Tibial nerve (tissue), 4 donors: ENCODE data around the gene MCEMP1. TPM values are rescaled to one million over a fixed set of nuclear protein-coding genes. Genes with fewer than 3 reads are reported as not detected.

Experiments used
- DNase-seq, 2 donors: peaks; one replicate each; pipeline ENCODE4 v3.0.0-alpha.2; 2019; ENCODE audit warnings: low spot score in 2 of 2
- H3K27ac ChIP-seq, 4 donors: fragments of 200-600 bp; sonication (generic) in 3 of 4; one replicate each; pipeline ENCODE4 v1.5.1; 2017 to 2019; ENCODE audit warnings: mild to moderate bottlenecking in 1 of 4
- H3K27me3 ChIP-seq, 2 donors: fragments of 200-600 bp; sonication (generic) in 1 of 2; one replicate each; pipeline versions ENCODE4 v1.5.1 to v1.6.0; 2017 to 2019
- H3K36me3 ChIP-seq, 3 donors: fragments of 200-600 bp; sonication (generic); one replicate each; pipeline ENCODE4 v1.5.1; 2018 to 2019
- H3K4me1 ChIP-seq, 4 donors: fragments of 200-600 bp; sonication (generic) in 3 of 4; one replicate each; pipeline ENCODE4 v1.5.1; 2017 to 2019
- H3K4me3 ChIP-seq, 4 donors: fragments of 200-600 bp; sonication (generic) in 3 of 4; one replicate each; pipeline ENCODE4 v1.5.1; 2017 to 2019; ENCODE audit warnings: mild to moderate bottlenecking in 1 of 4, moderate library complexity in 1 of 4
- H3K9me3 ChIP-seq, 4 donors: fragments of 200-600 bp; sonication (generic) in 3 of 4; one replicate each; pipeline ENCODE4 v1.5.1; 2017 to 2019
- EP300 ChIP-seq, 2 donors: sonication (generic); formaldehyde crosslinking; IDR thresholded peaks; one replicate each; pipeline ENCODE4 v1.6.1; 2017; ENCODE audit warnings: antibody characterized with exemption in 2 of 2, mild to moderate bottlenecking in 1 of 2
- POLR2A ChIP-seq, 2 donors: fragments of 450-650 bp; IDR thresholded peaks; one replicate each; pipeline ENCODE4 v1.6.1; 2017; ENCODE audit warnings: antibody characterized with exemption in 2 of 2, mild to moderate bottlenecking in 2 of 2, moderate library complexity in 2 of 2
- WGBS, 2 donors: methylation state at CpG; one replicate each; pipeline ENCODE4 v1.1.5; 2018; 5-methylcytosine and 5-hydroxymethylcytosine counted together
- total RNA-seq, 4 donors: library from RNA; depleted of rRNA; stranded (reverse); fragments of >200 nt; gene quantifications; one replicate each; pipeline ENCODE4 v1.1.0, GENCODE V29; 2016
- TF ChIP-seq, protein P1 (sequence below), 5 experiments: fragments of 200-600 bp in 3 of 5; fragments of 450-650 bp in 2 of 5; sonication (generic) in 3 of 5; IDR thresholded peaks; one replicate each; pipeline ENCODE4 v1.5.1; 2016 to 2019; ENCODE audit warnings: antibody characterized with exemption in 5 of 5, mild to moderate bottlenecking in 3 of 5, moderate library complexity in 2 of 5

MCEMP1 gene
- total RNA-seq, 4 donors from 2014 or later = 1.5 TPM; not detected in 3

DNA sequence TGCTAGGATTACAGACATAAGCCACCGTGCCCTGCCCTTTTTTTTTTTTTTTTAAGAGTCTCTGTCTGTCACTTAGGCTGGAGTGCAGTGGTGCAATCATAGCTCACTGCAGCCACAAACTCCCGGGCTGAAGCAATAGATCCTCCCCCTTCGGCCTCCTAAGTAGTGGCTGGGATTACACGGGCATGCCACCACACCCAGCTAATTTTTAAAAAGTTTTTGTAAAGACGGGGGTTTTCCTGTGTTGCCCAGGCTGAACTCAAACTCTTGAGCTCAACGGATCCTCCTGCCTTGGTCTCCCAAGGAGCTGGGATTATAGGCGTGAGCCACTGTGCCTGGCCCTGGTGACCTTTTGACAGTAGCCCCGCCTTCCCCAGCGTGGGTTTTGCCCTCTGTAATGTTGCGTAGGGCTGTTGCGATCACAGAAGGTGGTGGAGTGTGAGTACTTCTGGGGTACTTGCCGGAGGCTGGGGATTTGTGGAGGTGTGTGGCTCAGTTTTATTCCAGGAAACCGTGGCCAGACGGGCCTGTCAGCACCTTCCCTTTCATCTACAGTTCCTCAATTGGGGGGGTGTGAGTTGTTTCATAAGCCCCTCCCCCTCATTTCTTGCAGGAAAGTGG is 19.6 kb upstream of the MCEMP1 start:
- H3K4me3 ChIP-seq = no peak overlapping the region
- H3K27ac ChIP-seq = no peak overlapping the region
- H3K9me3 ChIP-seq = no peaks in the 10 kb centered on the region
- no peak for DNase-seq
- H3K27me3 ChIP-seq = no peaks in the 10 kb centered on the region
- WGBS, 2 donors = 29 to 38% methylated on average over 10 to 14 of the region's 14 CpGs
- H3K4me1 ChIP-seq = peaks cover 0 to 6% (median 0%) of the 10 kb centered on the region in 4 donors
- TF ChIP-seq, protein P1, sequence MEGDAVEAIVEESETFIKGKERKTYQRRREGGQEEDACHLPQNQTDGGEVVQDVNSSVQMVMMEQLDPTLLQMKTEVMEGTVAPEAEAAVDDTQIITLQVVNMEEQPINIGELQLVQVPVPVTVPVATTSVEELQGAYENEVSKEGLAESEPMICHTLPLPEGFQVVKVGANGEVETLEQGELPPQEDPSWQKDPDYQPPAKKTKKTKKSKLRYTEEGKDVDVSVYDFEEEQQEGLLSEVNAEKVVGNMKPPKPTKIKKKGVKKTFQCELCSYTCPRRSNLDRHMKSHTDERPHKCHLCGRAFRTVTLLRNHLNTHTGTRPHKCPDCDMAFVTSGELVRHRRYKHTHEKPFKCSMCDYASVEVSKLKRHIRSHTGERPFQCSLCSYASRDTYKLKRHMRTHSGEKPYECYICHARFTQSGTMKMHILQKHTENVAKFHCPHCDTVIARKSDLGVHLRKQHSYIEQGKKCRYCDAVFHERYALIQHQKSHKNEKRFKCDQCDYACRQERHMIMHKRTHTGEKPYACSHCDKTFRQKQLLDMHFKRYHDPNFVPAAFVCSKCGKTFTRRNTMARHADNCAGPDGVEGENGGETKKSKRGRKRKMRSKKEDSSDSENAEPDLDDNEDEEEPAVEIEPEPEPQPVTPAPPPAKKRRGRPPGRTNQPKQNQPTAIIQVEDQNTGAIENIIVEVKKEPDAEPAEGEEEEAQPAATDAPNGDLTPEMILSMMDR (IDR thresholded peaks at IDR 0.05) = no peak
- no peak for TF ChIP-seq EP300 (IDR thresholded peaks at IDR 0.05)
- no peak for TF ChIP-seq POLR2A (IDR thresholded peaks at IDR 0.05)
- no peaks in the 10 kb centered on the region for H3K36me3 ChIP-seq

DNA sequence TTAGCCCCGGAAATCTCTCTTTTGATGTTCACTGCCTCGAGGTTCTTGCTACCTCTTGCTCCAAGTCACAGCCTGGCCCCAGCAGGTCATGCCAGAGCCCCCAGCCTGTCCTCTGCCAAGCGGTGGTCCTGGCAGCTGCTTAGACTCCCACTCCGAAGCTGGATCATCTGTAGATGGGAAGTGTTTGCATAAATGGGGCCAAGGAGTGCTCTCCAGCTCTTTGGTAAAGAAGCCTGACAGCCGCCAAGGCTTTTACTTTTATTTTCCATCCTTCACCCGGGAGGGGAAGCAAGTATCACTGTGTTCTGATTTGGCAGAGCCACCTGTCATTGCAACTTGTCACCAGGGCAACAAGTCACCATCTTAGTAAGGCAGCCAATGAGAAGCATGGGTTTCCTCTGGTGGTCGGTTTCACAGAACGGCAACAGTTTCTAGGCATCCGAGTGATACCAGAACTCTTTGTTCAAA is 18.6 kb upstream of the MCEMP1 start:
- Histone ChIP-seq H3K9me3 (no peaks in the 10 kb centered on the region), H3K27ac (no peak overlapping the region), H3K36me3 (no peaks in the 10 kb centered on the region), H3K4me1 (peaks cover 0 to 3% (median 0%) of the 10 kb centered on the region in 4 donors), H3K27me3 (no peaks in the 10 kb centered on the region), H3K4me3 (no peak overlapping the region)
- no peak for TF ChIP-seq EP300 (IDR thresholded peaks at IDR 0.05)
- no peak for TF ChIP-seq POLR2A (IDR thresholded peaks at IDR 0.05)
- TF ChIP-seq, protein P1 (IDR thresholded peaks at IDR 0.05) = no peak
- no peak for DNase-seq
- WGBS, 2 donors = 33 to 39% methylated on average over 9 of the region's 9 CpGs

DNA sequence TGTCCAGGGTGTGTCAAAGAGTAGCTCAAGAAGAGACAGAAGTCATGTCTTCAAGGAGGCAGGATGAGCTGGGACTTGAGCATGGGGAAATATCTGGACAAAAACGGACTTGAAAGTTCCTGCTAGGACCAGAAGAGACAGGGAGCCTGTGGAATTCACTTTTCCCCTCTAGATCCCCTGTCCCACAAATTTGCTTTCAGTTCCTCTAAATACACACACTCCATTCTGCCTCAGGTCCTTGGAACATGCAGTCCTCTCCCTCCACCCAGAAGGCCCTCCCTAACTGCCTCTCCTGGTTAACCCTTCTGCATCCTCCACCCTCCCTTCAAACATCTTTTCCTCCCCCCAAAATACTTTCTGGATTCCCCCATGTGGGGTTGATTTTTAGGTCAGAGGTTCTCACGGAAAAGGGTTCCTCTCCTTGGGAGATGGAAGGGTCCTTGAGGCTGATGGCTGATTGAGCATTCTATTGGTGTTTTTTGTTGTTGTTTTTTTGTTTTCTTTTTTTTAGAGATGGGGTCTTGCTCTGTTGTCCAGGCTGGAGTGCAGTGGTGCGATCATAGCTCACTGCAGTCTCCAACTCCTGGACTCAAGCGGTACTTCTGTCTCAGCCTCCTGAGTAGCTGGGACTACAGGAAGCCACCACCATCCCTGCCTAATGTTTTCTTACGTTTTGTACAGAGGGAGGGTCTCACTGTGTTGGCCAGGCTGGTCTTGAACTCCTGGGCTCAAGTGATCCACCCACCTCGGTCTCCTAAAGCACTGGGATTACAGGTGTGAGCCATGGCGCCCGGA is 14.9 kb upstream of the MCEMP1 start:
- Histone ChIP-seq H3K4me1 (peaks cover 0 to 3% (median 0%) of the 10 kb centered on the region in 4 donors), H3K9me3 (no peaks in the 10 kb centered on the region), H3K4me3 (no peak overlapping the region), H3K27me3 (peaks cover 0 to 11% of the 10 kb centered on the region in 2 donors), H3K36me3 (no peaks in the 10 kb centered on the region), H3K27ac (no peak overlapping the region)
- TF ChIP-seq, protein P1 (IDR thresholded peaks at IDR 0.05) = no peak
- TF ChIP-seq POLR2A (IDR thresholded peaks at IDR 0.05) (no peak), EP300 (IDR thresholded peaks at IDR 0.05) (no peak)
- 72 to 81% methylated on average over 8 of the region's 8 CpGs for WGBS, 2 donors
- DNase-seq = no peak

DNA sequence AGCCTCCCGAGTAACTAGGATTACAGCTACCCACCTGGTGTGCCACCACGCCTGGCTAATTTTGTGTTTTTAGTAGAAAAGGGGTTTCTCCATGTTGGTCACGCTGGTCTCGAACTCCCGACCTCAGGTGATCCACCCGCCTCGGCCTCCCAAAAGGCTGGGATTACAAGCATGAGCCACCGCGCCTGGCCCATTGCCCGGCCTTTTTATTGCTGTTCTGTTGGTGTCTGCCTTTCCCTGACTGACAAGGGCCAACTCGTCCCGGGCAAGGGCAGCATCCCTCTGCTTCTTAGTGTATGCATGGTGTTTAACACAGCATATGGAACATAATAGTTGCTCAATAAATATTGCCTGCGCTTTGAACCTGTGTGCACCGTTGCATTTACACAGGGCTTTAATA is 14.2 kb upstream of the MCEMP1 start:
- Histone ChIP-seq H3K36me3 (no peaks in the 10 kb centered on the region), H3K4me1 (no peaks in the 10 kb centered on the region), H3K27me3 (peaks cover 0 to 11% of the 10 kb centered on the region in 2 donors), H3K9me3 (no peaks in the 10 kb centered on the region), H3K4me3 (no peak overlapping the region), H3K27ac (no peak overlapping the region)
- DNase-seq = no peak
- TF ChIP-seq, protein P1 (IDR thresholded peaks at IDR 0.05) = no peak
- TF ChIP-seq EP300 (IDR thresholded peaks at IDR 0.05) (no peak), POLR2A (IDR thresholded peaks at IDR 0.05) (no peak)
- WGBS, 2 donors = 82 to 88% methylated on average over 14 of the region's 14 CpGs

DNA sequence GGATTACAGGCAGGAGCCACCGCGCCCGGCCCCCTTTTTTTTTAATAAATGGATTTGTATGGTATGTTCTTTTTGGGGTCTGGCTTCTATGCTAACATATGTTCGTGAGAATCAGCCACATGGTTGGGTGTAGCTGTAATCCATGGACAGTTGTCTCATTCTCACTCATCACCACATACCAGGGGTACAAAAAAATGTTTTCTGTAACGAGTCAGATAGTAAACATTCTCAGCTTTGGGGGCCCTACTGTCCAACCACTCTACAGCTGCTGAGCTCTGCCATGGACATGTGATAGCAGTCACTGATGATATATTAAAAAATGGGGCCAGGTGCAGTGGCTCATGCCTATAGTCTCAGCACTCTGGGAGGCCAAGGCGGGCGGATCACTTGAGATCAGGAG is 13.2 kb upstream of the MCEMP1 start:
- Histone ChIP-seq H3K4me3 (no peak overlapping the region), H3K9me3 (no peaks in the 10 kb centered on the region), H3K27me3 (peaks cover 0 to 11% of the 10 kb centered on the region in 2 donors), H3K4me1 (no peaks in the 10 kb centered on the region), H3K27ac (no peak overlapping the region), H3K36me3 (no peaks in the 10 kb centered on the region)
- no peak for TF ChIP-seq POLR2A (IDR thresholded peaks at IDR 0.05)
- TF ChIP-seq, protein P1 (IDR thresholded peaks at IDR 0.05) = no peak
- TF ChIP-seq EP300 (IDR thresholded peaks at IDR 0.05) = no peak
- 78 to 82% methylated on average over 7 of the region's 7 CpGs for WGBS, 2 donors
- DNase-seq = no peak
